GDM1 (cell line): ENCODE measurements around the gene CYB5RL.
"Not testable (repeated sequence)": the region's sequence is repeated elsewhere in the genome, so short reads cannot be mapped to it uniquely, and the experiment has no call there.

Experiments used
- DNase-seq: peaks from one replicate; lab custom pipeline; 2025; lab: John Stamatoyannopoulos, UW

Gene CYB5RL

GRCh38 chr1:54199765-54200518 lies at the start of gene CYB5RL, which contains the start of gene MRPL37:
Gene CYB5RL, minus strand, starts transcription at chr1:54200030. Its CDS starts 4,414 bp downstream, at chr1:54195616.
Gene MRPL37, plus strand, starts transcription at chr1:54200167. Its CDS starts 77 bp downstream, at chr1:54200244.
- peak; percentile 85 for DNase-seq

- no peak for DNase-seq
Observed at GRCh38 chr1:54248966-54249365, 49.1 kb upstream of the CYB5RL start.

GRCh38 chr1:54247863-54248515 lies 48.2 kb upstream of the CYB5RL start:
- DNase-seq, result no peak

GRCh38 chr1:54246116-54246721 lies 46.4 kb upstream of the CYB5RL start:
- no peak for DNase-seq

GRCh38 chr1:54245501-54245900 lies 45.7 kb upstream of the CYB5RL start:
- no peak for DNase-seq

- DNase-seq, result no peak
Observed at GRCh38 chr1:54244655-54245054, 44.8 kb upstream of the CYB5RL start.

GRCh38 chr1:54243022-54243421 lies 43.2 kb upstream of the CYB5RL start:
- DNase-seq, result no peak

- DNase-seq, result no peak
Observed at GRCh38 chr1:54241364-54241763, 41.5 kb upstream of the CYB5RL start.

- no peak for DNase-seq
Observed at GRCh38 chr1:54240741-54241335, 41.0 kb upstream of the CYB5RL start.

- no peak for DNase-seq
Observed at GRCh38 chr1:54239631-54240031, 39.8 kb upstream of the CYB5RL start.

GRCh38 chr1:54239035-54239383 lies 39.2 kb upstream of the CYB5RL start:
- DNase-seq, result no peak

GRCh38 chr1:54238353-54239034 lies 38.7 kb upstream of the CYB5RL start:
- DNase-seq, result no peak

GRCh38 chr1:54237586-54237985 lies 37.8 kb upstream of the CYB5RL start:
- no peak for DNase-seq

- no peak for DNase-seq
Observed at GRCh38 chr1:54234284-54234683, 34.5 kb upstream of the CYB5RL start.

- not testable (repeated sequence) for DNase-seq
Observed at GRCh38 chr1:54233196-54233595, 33.4 kb upstream of the CYB5RL start.

GRCh38 chr1:54230507-54231339 lies 30.9 kb upstream of the CYB5RL start:
- DNase-seq, result no peak

- DNase-seq, result peak; percentile 22
Observed at GRCh38 chr1:54229281-54229891, 29.6 kb upstream of the CYB5RL start.

- no peak for DNase-seq
Observed at GRCh38 chr1:54228638-54229079, 28.8 kb upstream of the CYB5RL start.

GRCh38 chr1:54227891-54228310 lies 28.1 kb upstream of the CYB5RL start:
- DNase-seq, result no peak

- peak; percentile 7 for DNase-seq
Observed at GRCh38 chr1:54227091-54227602, 27.3 kb upstream of the CYB5RL start.
